ENCODE measurements around the gene RNF121.

RNF121 gene

GRCh38 chr11:71976551-71976950 is 47.7 kb downstream of the RNF121 start:
- DNase-seq (ENCODE audit: low spot score), result no peak
- H3K27ac ChIP-seq, result no peak overlapping the region
- POLR2A ChIA-PET (ENCODE audit: low non-redundant PET), result no interaction called here
- no peak for TF ChIP-seq CTCF (conservative IDR thresholded peaks at IDR 0.05; ENCODE audit: low read depth)
- CTCF ChIA-PET, result interaction anchor here (0.6 to 1.8 kb wide), 4 partner anchors 11 to 454 kb away, joined by 3 to 9 read pairs (median 4); partner anchors contain the start of gene XNDC1N

- no peak for TF ChIP-seq CTCF (conservative IDR thresholded peaks at IDR 0.05; ENCODE audit: low read depth)
- no peak overlapping the region for H3K27ac ChIP-seq
- CTCF ChIA-PET, result interaction anchor here (0.6 to 1.8 kb wide), 5 partner anchors 90 to 1312 kb away, joined by 3 to 9 read pairs (median 3); no protein-coding TSS in a partner anchor
- POLR2A ChIA-PET (ENCODE audit: low non-redundant PET), result no interaction called here
- no peak for DNase-seq (ENCODE audit: low spot score)
Measured at GRCh38 chr11:71977090-71977489, 48.2 kb downstream of the RNF121 start.

GRCh38 chr11:71977743-71978418 is 49.0 kb downstream of the RNF121 start:
- ChIA-PET POLR2A (ENCODE audit: low non-redundant PET) (no interaction called here), CTCF (interaction anchor here (0.5 to 1.8 kb wide), 9 partner anchors 12 to 1311 kb away, joined by 3 to 9 read pairs (median 4); no protein-coding TSS in a partner anchor)
- H3K27ac ChIP-seq, result no peak overlapping the region
- peak; percentile 80 for TF ChIP-seq CTCF (conservative IDR thresholded peaks at IDR 0.05; ENCODE audit: low read depth)
- peak; percentile 29 for DNase-seq (ENCODE audit: low spot score)

- ChIA-PET POLR2A (ENCODE audit: low non-redundant PET) (no interaction called here), CTCF (interaction anchor here (0.6 to 1.2 kb wide), 4 partner anchors 22 to 452 kb away, joined by 3 to 7 read pairs (median 4); no protein-coding TSS in a partner anchor)
- TF ChIP-seq CTCF (conservative IDR thresholded peaks at IDR 0.05; ENCODE audit: low read depth), result no peak
- DNase-seq (ENCODE audit: low spot score), result no peak
- H3K27ac ChIP-seq, result no peak overlapping the region
Measured at GRCh38 chr11:71979094-71979493, 50.2 kb downstream of the RNF121 start.

- CTCF ChIA-PET, result interaction anchor here (0.8 kb wide), 2 partner anchors 21 to 451 kb away, joined by 4 read pairs; no protein-coding TSS in a partner anchor
- POLR2A ChIA-PET (ENCODE audit: low non-redundant PET), result no interaction called here
- TF ChIP-seq CTCF (conservative IDR thresholded peaks at IDR 0.05; ENCODE audit: low read depth), result no peak
- DNase-seq (ENCODE audit: low spot score), result no peak
- H3K27ac ChIP-seq, result no peak overlapping the region
Measured at GRCh38 chr11:71979602-71980001, 50.8 kb downstream of the RNF121 start.

- DNase-seq (ENCODE audit: low spot score), result no peak
- ChIA-PET POLR2A (ENCODE audit: low non-redundant PET) (no interaction called here), CTCF (no interaction called here)
- no peak for TF ChIP-seq CTCF (conservative IDR thresholded peaks at IDR 0.05; ENCODE audit: low read depth)
- H3K27ac ChIP-seq, result no peak overlapping the region
Measured at GRCh38 chr11:71986131-71986530, 57.3 kb downstream of the RNF121 start.

Data from RWPE1 (cell line).